GM12878 (cell line): ENCODE measurements around the gene PHC2. TPM values are rescaled to one million over a fixed set of nuclear protein-coding genes. Genes with fewer than 3 reads are reported as not detected.

Experiments used
- ATAC-seq: fragments of 200-7000 bp; cut with Tn5 transposase; 3 replicates; pipeline ENCODE4 v1.9.1; 2020; ENCODE audit warnings: mild to moderate bottlenecking, moderate library complexity
- BruUV-seq: library from RNA; stranded (reverse); fragments of 400-500 nt; replicated peaks from 2 replicates; lab custom pipeline; 2021; lab: Mats Ljungman, UMichigan
- CTCF ChIA-PET: fragments of 300-600 bp; sonication (Branson Sonifier 250); formaldehyde crosslinking; extraction: SDS; loops from one replicate; lab custom pipeline; 2021; ENCODE audit warnings: inconsistent platforms; lab: Yijun Ruan, JAX
- POLR2A ChIA-PET: fragments of 350-600 bp; formaldehyde crosslinking; extraction: SDS; loops from one replicate; lab custom pipeline; 2021; ENCODE audit warnings: inconsistent platforms; lab: Charles Lee
- RAD21 ChIA-PET: fragments of 300-600 bp; sonication (Branson Sonifier 250); formaldehyde crosslinking; loops from one replicate; lab custom pipeline; 2023; ENCODE audit warnings: antibody characterized with exemption; ENCODE audit not compliant: unreplicated experiment; lab: Charles Lee
- SMC1A ChIA-PET: fragments of 300-600 bp; sonication (Branson Sonifier 250); formaldehyde crosslinking; loops from one replicate; lab custom pipeline; 2023; ENCODE audit not compliant: unreplicated experiment, uncharacterized antibody; lab: Charles Lee
- DNase-seq: peaks from one replicate; pipeline ENCODE4 v3.0.0-alpha.2; 2011; ENCODE audit warnings: low read depth, low spot score
- FAIRE-seq: peaks from 3 replicates; lab custom pipeline; 2011; peaks lifted over from hg19 to GRCh38; lab: Jason Lieb, UNC
- H2AFZ ChIP-seq: 2 replicates; pipeline ENCODE4 v1.6.0; 2011; ENCODE audit warnings: low read depth, low read length, control low read depth; ENCODE audit not compliant: control insufficient read depth
- H3K27ac ChIP-seq: 2 replicates; pipeline ENCODE4 v1.5.1; 2011; ENCODE audit warnings: control low read depth; ENCODE audit not compliant: control insufficient read depth, insufficient read depth
- H3K27me3 ChIP-seq, 2 experiments: replicated peaks in 1 of 2; 2 replicates each; pipeline versions ENCODE4 v1.6.0 to v1.6.1; 2011; ENCODE audit warnings: low read length in 1 of 2; ENCODE audit not compliant: control insufficient read depth in 2 of 2, insufficient read depth in 2 of 2
- H3K36me3 ChIP-seq, 2 experiments: 2 replicates each; pipeline ENCODE4 v1.5.1; 2011; ENCODE audit warnings: low read length in 1 of 2; ENCODE audit not compliant: control insufficient read depth in 2 of 2, insufficient read depth in 2 of 2
- H3K4me1 ChIP-seq: 2 replicates; pipeline ENCODE4 v1.6.1; 2011; ENCODE audit warnings: mild to moderate bottlenecking, low read length, moderate library complexity, mixed read lengths; ENCODE audit not compliant: control insufficient read depth, insufficient read depth
- H3K4me2 ChIP-seq: 2 replicates; pipeline ENCODE4 v1.6.0; 2011; ENCODE audit warnings: control low read depth; ENCODE audit not compliant: control insufficient read depth, insufficient read depth
- H3K4me3 ChIP-seq: fragments of 200-600 bp; sonication (generic); 2 replicates; pipeline ENCODE4 v1.5.1; 2016
- H3K79me2 ChIP-seq: 2 replicates; pipeline ENCODE4 v1.6.0; 2011; ENCODE audit warnings: low read length; ENCODE audit not compliant: control insufficient read depth, insufficient read depth
- H3K9ac ChIP-seq: 2 replicates; pipeline ENCODE4 v1.8.0; 2011; ENCODE audit warnings: low read length, control low read depth, mixed read lengths; ENCODE audit not compliant: control insufficient read depth, insufficient read depth
- H3K9me3 ChIP-seq: replicated peaks from 3 replicates; pipeline ENCODE4 v1.5.1; 2011; ENCODE audit warnings: mild to moderate bottlenecking, low read length; ENCODE audit not compliant: control insufficient read depth, insufficient read depth
- H4K20me1 ChIP-seq: 2 replicates; pipeline ENCODE4 v1.6.0; 2011; ENCODE audit not compliant: control insufficient read depth, insufficient read depth
- ETV6 ChIP-seq, 2 experiments: fragments of 450-650 bp in 1 of 2; IDR thresholded peaks in 1 of 2; conservative IDR thresholded peaks in 1 of 2; 2 replicates each; pipeline ENCODE4 v1.6.1; 2014; ENCODE audit warnings: antibody characterized with exemption in 1 of 2, borderline replicate concordance in 1 of 2, low read depth in 1 of 2, mild to moderate bottlenecking in 1 of 2, moderate library complexity in 1 of 2
- MEF2A ChIP-seq: IDR thresholded peaks from 2 replicates; pipeline ENCODE4 v1.6.1; 2011; ENCODE audit warnings: low read depth, mild to moderate bottlenecking, low read length, moderate library complexity; ENCODE audit not compliant: insufficient read depth
- MYB ChIP-seq: fragments of 150-350 bp; IDR thresholded peaks from 2 replicates; pipeline ENCODE4 v1.6.1; 2014; ENCODE audit warnings: mild to moderate bottlenecking, low read depth, low read length, borderline replicate concordance
- RFX5 ChIP-seq: IDR thresholded peaks from 2 replicates; pipeline ENCODE4 v1.6.1; 2011; ENCODE audit warnings: low read depth, low read length, improper control_type of control experiment
- ZBTB11 ChIP-seq: fragments of 450-650 bp; formaldehyde crosslinking; IDR thresholded peaks from 2 replicates; pipeline ENCODE4 v1.5.0; 2022; ENCODE audit warnings: mild to moderate bottlenecking, missing genetic modification characterization
- ZBTB4 ChIP-seq: fragments of 450-650 bp; formaldehyde crosslinking; IDR thresholded peaks from 2 replicates; pipeline ENCODE4 v1.4.0; 2022; ENCODE audit warnings: mild to moderate bottlenecking, moderate library complexity
- ZBTB40 ChIP-seq: fragments of 450-650 bp; IDR thresholded peaks from 2 replicates; pipeline ENCODE4 v1.6.1; 2016; ENCODE audit warnings: mild to moderate bottlenecking, moderate library complexity, borderline replicate concordance
- WGBS: methylation state at CpG from one replicate; pipeline ENCODE4 v1.1.6; 2016; ENCODE audit warnings: low lambda C conversion rate; ENCODE audit not compliant: insufficient replicate concordance, insufficient coverage; ENCODE audit errors: missing lambda C conversion rate; 5-methylcytosine and 5-hydroxymethylcytosine counted together
- in situ Hi-C: fragments of 300-500 bp; cut with MboI; formaldehyde crosslinking; loops from 9 replicates; pipeline ENCODE4 v1.14.3; 2018; ENCODE audit warnings: mixed read lengths
- intact Hi-C: fragments of 100-400 bp; cut with micrococcal nuclease; formaldehyde crosslinking; loops from one replicate; pipeline ENCODE4 v1.14.2; 2022; ENCODE audit not compliant: unreplicated experiment
- polyA plus RNA-seq, 11 experiments: library from polyadenylated mRNA; depleted of rRNA in 4 of 11; unstranded in 6 of 11; stranded (reverse) in 5 of 11; fragments of >200 nt; fragmentation: Nextera tagmentation in 4 of 11; fragmentation: Illumina TruSeq in 1 of 11; extraction: Ambion mirVana in 4 of 11; extraction: Trizol in 1 of 11; gene quantifications; 1 replicate in 1 of 11; 2 replicates in 10 of 11; pipeline versions ENCODE4 v1.2.1 to v1.2.3, GENCODE V29; 2011 to 2016; ENCODE audit warnings: inconsistent platforms in 2 of 11, missing spikeins in 2 of 11, low read depth in 1 of 11
- total RNA-seq, 4 experiments: library from RNA; depleted of rRNA in 3 of 4; stranded (reverse); fragments of >200 nt in 3 of 4; fragmentation: Illumina TruSeq in 1 of 4; extraction: Trizol in 1 of 4; gene quantifications; 2 replicates each; pipeline versions ENCODE4 v1.2.1 to v1.2.3, GENCODE V29; 2013 to 2021

The PHC2 gene
- total and polyA plus RNA-seq, 10 of the 15 experiments (the other 5 are each of a cell fraction or from before 2014, with no cell fraction given) = 2.0 to 35.9 (median 16.4) TPM

- under 1% methylated on average over 33 of the region's 38 CpGs for WGBS
- peak; percentile 96 for ATAC-seq
- POLR2A ChIA-PET = interaction anchor here (1.2 to 2.2 kb wide), 4 partner anchors 11 to 177 kb away, joined by 5 to 10 read pairs (median 8); no protein-coding TSS in a partner anchor
- Histone ChIP-seq H2AFZ (peak within 1 kb of the TSS; percentile 95), H3K9me3 (no peaks in the 10 kb centered on the region), H3K9ac (peak within 1 kb of the TSS; percentile 76), H4K20me1 (no peaks in the 10 kb centered on the region), H3K36me3 (no peaks in the 10 kb centered on the region), H3K4me1 (peaks cover 7% of the 10 kb centered on the region), H3K4me3 (peak within 1 kb of the TSS; percentile 74), H3K27me3 (no peaks in the 10 kb centered on the region), H3K27ac (peak within 1 kb of the TSS; percentile 55), H3K4me2 (peak within 1 kb of the TSS; percentile 88), H3K79me2 (peaks cover 8% of the 10 kb centered on the region)
- CTCF ChIA-PET = interaction anchor here (0.6 to 9.8 kb wide), 26 partner anchors 9 to 385 kb away, joined by 3 to 239 read pairs (median 6); partner anchors contain the start of gene PHC2
- RAD21 ChIA-PET = interaction anchor here (0.7 to 6.3 kb wide), 14 partner anchors 9 to 359 kb away, joined by 3 to 103 read pairs (median 6); no protein-coding TSS in a partner anchor
- SMC1A ChIA-PET = interaction anchor here (0.5 to 8.8 kb wide), 19 partner anchors 9 to 850 kb away, joined by 3 to 149 read pairs (median 9); no protein-coding TSS in a partner anchor
- peak; percentile 71 for FAIRE-seq
- DNase-seq = peak; percentile 89
- no TSS peak for BruUV-seq
- in situ Hi-C loops (no loop called here), intact Hi-C loops (loop anchor here (1.0 to 5.0 kb wide), 2 partner anchors 140 to 345 kb away; no protein-coding TSS in a partner anchor)
- TF ChIP-seq ETV6 (conservative IDR thresholded peaks at IDR 0.05 in 1 of 2, IDR thresholded peaks at IDR 0.05 in 1 of 2; ENCODE audit: borderline replicate concordance in 1 of 2, low read depth in 1 of 2) = no peak
- 0 out of 2 replicates have a peak, but pooled peaks have one; percentile 24 for TF ChIP-seq MEF2A
- peak; percentile 56; the same call in 1 of the 2 replicates for TF ChIP-seq RFX5
- TF ChIP-seq MYB = 0 out of 2 replicates have a peak, but pooled peaks have one; percentile 39
- TF ChIP-seq ZBTB11 (CRISPR knock-in tag) = peak; percentile 69
- TF ChIP-seq ZBTB4 (CRISPR knock-in tag) = no peak
- peak; percentile 84 for TF ChIP-seq ZBTB40
These were observed 41.5 kb upstream of the PHC2 start, which contains the start of gene ZSCAN20 for GRCh38 chr1:33472269-33472980. TSS of gene ZSCAN20 (plus strand) at chr1:33472645. CDS start at chr1:33479289, 6,644 bp downstream.
